Astrocyte (in vitro differentiated cells and primary cell): Measurements from ENCODE around the gene SLC24A4. TPM values are rescaled to one million over a fixed set of nuclear protein-coding genes. Genes with fewer than 3 reads are reported as not detected.

Source experiments
- DNase-seq: peaks from one replicate; pipeline ENCODE4 v3.0.0-alpha.2; 2010; ENCODE audit warnings: low read depth
- FAIRE-seq: peaks from 2 replicates; lab custom pipeline; 2011; peaks lifted over from hg19 to GRCh38; lab: Jason Lieb, UNC
- H2AFZ ChIP-seq: 2 replicates; pipeline ENCODE4 v1.6.0; 2012; ENCODE audit warnings: low read depth, low read length, inconsistent platforms
- H3K27ac ChIP-seq: 2 replicates; pipeline ENCODE4 v1.5.1; 2011; ENCODE audit warnings: low read depth, low read length, inconsistent platforms
- H3K27me3 ChIP-seq: 2 replicates; pipeline ENCODE4 v1.6.0; 2011; ENCODE audit warnings: low read length, inconsistent platforms; ENCODE audit not compliant: insufficient read depth
- H3K36me3 ChIP-seq: 2 replicates; pipeline ENCODE4 v1.5.1; 2011; ENCODE audit warnings: low read length, inconsistent platforms; ENCODE audit not compliant: insufficient read depth
- H3K4me1 ChIP-seq: 2 replicates; pipeline ENCODE4 v1.5.1; 2011; ENCODE audit warnings: low read length, inconsistent platforms; ENCODE audit not compliant: insufficient read depth
- H3K4me2 ChIP-seq: 2 replicates; pipeline ENCODE4 v1.6.0; 2012; ENCODE audit warnings: low read length, inconsistent platforms
- H3K4me3 ChIP-seq: 2 replicates; pipeline ENCODE4 v1.5.1; 2011; ENCODE audit warnings: low read depth, mild to moderate bottlenecking, low read length, inconsistent platforms; ENCODE audit not compliant: insufficient read depth
- H3K79me2 ChIP-seq: 2 replicates; pipeline ENCODE4 v1.6.0; 2012; ENCODE audit warnings: mild to moderate bottlenecking, low read length, inconsistent platforms; ENCODE audit not compliant: insufficient read depth
- H3K9ac ChIP-seq: 2 replicates; pipeline ENCODE4 v1.6.0; 2012; ENCODE audit warnings: mild to moderate bottlenecking, low read length, inconsistent platforms
- H3K9me3 ChIP-seq: 2 replicates; pipeline ENCODE4 v1.5.1; 2012; ENCODE audit warnings: low read depth, mild to moderate bottlenecking, low read length, inconsistent platforms; ENCODE audit not compliant: insufficient read depth
- H4K20me1 ChIP-seq: 2 replicates; pipeline ENCODE4 v1.6.0; 2012; ENCODE audit warnings: low read length, inconsistent platforms; ENCODE audit not compliant: insufficient read depth
- H3K27ac Mint-ChIP-seq: one replicate; pipeline ENCODE4 v1.8.0; 2021; ENCODE audit warnings: mild to moderate bottlenecking, mixed read lengths; ENCODE audit not compliant: unreplicated experiment
- H3K27me3 Mint-ChIP-seq: one replicate; pipeline ENCODE4 v1.8.0; 2021; ENCODE audit warnings: low read depth, mixed read lengths; ENCODE audit not compliant: unreplicated experiment
- H3K36me3 Mint-ChIP-seq: one replicate; pipeline ENCODE4 v1.8.0; 2021; ENCODE audit warnings: low read depth, mixed read lengths; ENCODE audit not compliant: unreplicated experiment
- H3K4me1 Mint-ChIP-seq: one replicate; pipeline ENCODE4 v1.8.0; 2021; ENCODE audit warnings: low read depth, mixed read lengths; ENCODE audit not compliant: unreplicated experiment
- H3K4me3 Mint-ChIP-seq: one replicate; pipeline ENCODE4 v1.8.0; 2021; ENCODE audit warnings: mild to moderate bottlenecking, moderate library complexity, mixed read lengths; ENCODE audit not compliant: unreplicated experiment
- H3K9me3 Mint-ChIP-seq: one replicate; pipeline ENCODE4 v1.8.0; 2021; ENCODE audit warnings: mild to moderate bottlenecking, mixed read lengths; ENCODE audit not compliant: unreplicated experiment
- EZH2 ChIP-seq: IDR thresholded peaks from 2 replicates; pipeline ENCODE4 v1.6.1; 2012; ENCODE audit warnings: mild to moderate bottlenecking, low read length, inconsistent platforms; ENCODE audit not compliant: insufficient read depth
- total RNA-seq: library from RNA; stranded (reverse); gene quantifications from 2 replicates; pipeline ENCODE4 v1.2.1, GENCODE V29; 2021
- TF ChIP-seq, protein P1 (sequence below): IDR thresholded peaks from 2 replicates; pipeline ENCODE4 v1.5.1; 2011; ENCODE audit warnings: low read depth, mild to moderate bottlenecking, inconsistent platforms, low read length, moderate library complexity; ENCODE audit not compliant: insufficient read depth

The SLC24A4 gene
- total RNA-seq, 1 donor from 2014 or later, result not detected

DNA sequence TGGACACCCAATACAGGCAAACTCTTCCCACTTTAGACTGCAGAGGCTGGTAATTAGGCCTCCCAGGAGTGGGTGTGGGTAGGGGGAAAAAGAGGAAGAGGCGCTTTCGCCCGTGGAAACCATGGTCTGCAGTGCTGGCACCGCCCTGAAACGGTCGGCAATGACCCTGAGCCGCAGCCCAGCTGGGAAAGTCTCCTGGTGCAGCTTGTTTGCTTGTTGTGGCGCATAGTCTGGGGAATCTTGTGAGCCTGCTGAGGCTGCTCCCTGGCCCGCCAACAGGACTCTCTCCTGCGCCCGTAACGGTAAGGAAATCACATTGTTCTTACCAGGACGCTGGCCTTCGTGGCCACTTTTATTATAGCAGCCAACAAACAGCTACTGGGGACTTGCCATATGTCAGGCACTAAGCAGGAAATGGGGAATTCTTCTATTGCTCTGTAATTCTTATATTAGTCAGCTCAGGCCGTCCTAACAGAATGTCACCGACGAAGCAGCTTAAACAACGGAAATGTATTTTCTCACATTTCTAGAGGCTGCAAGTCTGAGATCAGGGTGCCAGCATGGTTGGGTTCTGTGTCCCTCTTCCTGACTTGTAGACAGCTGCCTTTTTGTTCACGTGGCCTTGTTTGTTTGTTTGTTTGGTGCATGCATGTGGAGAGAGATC is 138.1 kb downstream of the SLC24A4 start:
- H3K4me1 Mint-ChIP-seq, result no peaks in the 10 kb centered on the region
- H3K9me3 Mint-ChIP-seq, result no peaks in the 10 kb centered on the region
- no peaks in the 10 kb centered on the region for H3K36me3 Mint-ChIP-seq
- Histone ChIP-seq H3K9me3 (no peaks in the 10 kb centered on the region), H4K20me1 (no peaks in the 10 kb centered on the region), H3K27ac (peak overlapping the region; percentile 27), H3K36me3 (no peaks in the 10 kb centered on the region), H3K9ac (no peak overlapping the region), H3K4me3 (no peak overlapping the region), H2AFZ (peak overlapping the region; percentile 57), H3K79me2 (no peaks in the 10 kb centered on the region), H3K27me3 (no peaks in the 10 kb centered on the region), H3K4me2 (peak overlapping the region; percentile 53), H3K4me1 (peaks cover 11% of the 10 kb centered on the region)
- peaks cover 9% of the 10 kb centered on the region for H3K27me3 Mint-ChIP-seq
- DNase-seq (peak; percentile 82), FAIRE-seq (peak; percentile 85)
- no peak overlapping the region for H3K4me3 Mint-ChIP-seq
- H3K27ac Mint-ChIP-seq, result no peak overlapping the region
- TF ChIP-seq EZH2, result no peak
- TF ChIP-seq, protein P1, sequence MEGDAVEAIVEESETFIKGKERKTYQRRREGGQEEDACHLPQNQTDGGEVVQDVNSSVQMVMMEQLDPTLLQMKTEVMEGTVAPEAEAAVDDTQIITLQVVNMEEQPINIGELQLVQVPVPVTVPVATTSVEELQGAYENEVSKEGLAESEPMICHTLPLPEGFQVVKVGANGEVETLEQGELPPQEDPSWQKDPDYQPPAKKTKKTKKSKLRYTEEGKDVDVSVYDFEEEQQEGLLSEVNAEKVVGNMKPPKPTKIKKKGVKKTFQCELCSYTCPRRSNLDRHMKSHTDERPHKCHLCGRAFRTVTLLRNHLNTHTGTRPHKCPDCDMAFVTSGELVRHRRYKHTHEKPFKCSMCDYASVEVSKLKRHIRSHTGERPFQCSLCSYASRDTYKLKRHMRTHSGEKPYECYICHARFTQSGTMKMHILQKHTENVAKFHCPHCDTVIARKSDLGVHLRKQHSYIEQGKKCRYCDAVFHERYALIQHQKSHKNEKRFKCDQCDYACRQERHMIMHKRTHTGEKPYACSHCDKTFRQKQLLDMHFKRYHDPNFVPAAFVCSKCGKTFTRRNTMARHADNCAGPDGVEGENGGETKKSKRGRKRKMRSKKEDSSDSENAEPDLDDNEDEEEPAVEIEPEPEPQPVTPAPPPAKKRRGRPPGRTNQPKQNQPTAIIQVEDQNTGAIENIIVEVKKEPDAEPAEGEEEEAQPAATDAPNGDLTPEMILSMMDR, result no peak

DNA sequence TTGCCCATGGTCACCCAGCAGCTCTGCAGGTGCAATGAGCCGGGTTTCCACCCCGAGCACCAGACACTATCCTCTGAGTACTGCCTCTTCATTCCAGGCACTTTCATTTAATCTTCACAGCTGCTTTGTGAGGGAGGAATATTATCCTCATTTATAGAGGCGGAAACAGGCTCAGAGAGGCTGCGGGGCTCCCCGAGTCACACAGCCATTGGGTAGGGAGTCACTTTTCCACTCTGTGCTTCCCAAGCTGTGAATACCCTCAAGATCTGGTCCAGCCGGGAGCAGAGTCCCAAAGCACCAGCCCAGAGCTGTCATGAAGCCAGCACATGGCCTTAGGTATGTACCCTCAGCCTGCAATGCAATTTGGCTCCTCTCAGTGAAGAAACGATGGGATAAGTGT is 138.9 kb downstream of the SLC24A4 start:
- H4K20me1 ChIP-seq, result no peaks in the 10 kb centered on the region
- Mint-ChIP-seq H3K4me1 (no peaks in the 10 kb centered on the region), H3K36me3 (no peaks in the 10 kb centered on the region), H3K27me3 (peaks cover 9% of the 10 kb centered on the region), H3K27ac (no peak overlapping the region), H3K9me3 (no peaks in the 10 kb centered on the region), H3K4me3 (no peak overlapping the region)
- H2AFZ ChIP-seq, result no peak overlapping the region
- DNase-seq (no peak), FAIRE-seq (no peak)
- H3K9ac ChIP-seq, result no peak overlapping the region
- peaks cover 4% of the 10 kb centered on the region for H3K9me3 ChIP-seq
- H3K27ac ChIP-seq, result no peak overlapping the region
- no peak overlapping the region for H3K4me3 ChIP-seq
- TF ChIP-seq, protein P1, result no peak
- no peak for TF ChIP-seq EZH2
- H3K4me1 ChIP-seq, result peaks cover 11% of the 10 kb centered on the region
- H3K4me2 ChIP-seq, result no peak overlapping the region
- no peaks in the 10 kb centered on the region for H3K79me2 ChIP-seq
- no peaks in the 10 kb centered on the region for H3K27me3 ChIP-seq
- no peaks in the 10 kb centered on the region for H3K36me3 ChIP-seq

DNA sequence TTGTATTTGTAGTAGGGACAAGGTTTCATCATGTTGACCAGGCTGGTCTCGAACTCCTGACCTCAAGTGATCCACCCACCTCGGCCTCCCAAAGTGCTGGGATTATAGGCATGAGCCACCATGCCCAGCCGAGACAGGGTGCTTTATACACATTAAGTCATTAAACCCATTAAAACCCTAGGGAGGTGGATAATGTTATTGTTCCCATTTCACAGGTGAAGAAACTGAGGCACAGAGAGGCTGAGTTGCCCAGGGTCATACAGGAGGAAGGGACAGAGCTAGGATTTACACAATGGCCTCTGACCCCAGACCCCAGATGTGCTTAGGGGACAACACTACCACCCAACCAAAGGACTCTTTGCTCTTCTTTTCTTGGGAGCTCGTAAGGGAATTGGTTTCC is 139.6 kb downstream of the SLC24A4 start:
- H3K4me1 Mint-ChIP-seq, result no peaks in the 10 kb centered on the region
- peaks cover 9% of the 10 kb centered on the region for H3K27me3 Mint-ChIP-seq
- no peak overlapping the region for H3K4me2 ChIP-seq
- H3K27ac Mint-ChIP-seq, result no peak overlapping the region
- no peak overlapping the region for H3K4me3 Mint-ChIP-seq
- H2AFZ ChIP-seq, result no peak overlapping the region
- H3K4me3 ChIP-seq, result no peak overlapping the region
- no peak for TF ChIP-seq EZH2
- TF ChIP-seq, protein P1, result no peak
- no peaks in the 10 kb centered on the region for H4K20me1 ChIP-seq
- no peaks in the 10 kb centered on the region for H3K36me3 ChIP-seq
- H3K79me2 ChIP-seq, result no peaks in the 10 kb centered on the region
- no peaks in the 10 kb centered on the region for H3K27me3 ChIP-seq
- DNase-seq, result no peak
- H3K9me3 ChIP-seq, result peaks cover 6% of the 10 kb centered on the region
- no peak for FAIRE-seq
- H3K27ac ChIP-seq, result no peak overlapping the region
- peaks cover 4% of the 10 kb centered on the region for H3K9me3 Mint-ChIP-seq
- peaks cover 11% of the 10 kb centered on the region for H3K4me1 ChIP-seq
- H3K9ac ChIP-seq, result no peak overlapping the region
- no peaks in the 10 kb centered on the region for H3K36me3 Mint-ChIP-seq
